ENCODE measurements around the gene NPHP4. TPM values are rescaled to one million over a fixed set of nuclear protein-coding genes. Genes with fewer than 3 reads are reported as not detected.

The NPHP4 gene
- total and polyA plus RNA-seq, 2 donors (not counting 3 experiments of a cell fraction or from before 2014, with no cell fraction given): 4.4 to 11.7 TPM

GRCh38 chr1:5986018-5986417, 6.2 kb downstream of the NPHP4 start:
- ChIA-PET POLR2A (no interaction called here), CTCF (interaction anchor here (1.5 kb wide), 1 partner anchor 24 kb away, joined by 3 read pairs; no protein-coding TSS in a partner anchor)
- no peak for DNase-seq (ENCODE audit: low read depth, low spot score)
- no peak for FAIRE-seq
- no peaks in the 10 kb centered on the region for H3K79me2 ChIP-seq (ENCODE audit: control insufficient read depth, insufficient read depth, low read length)
- peaks cover under 1% of the 10 kb centered on the region for H3K4me1 ChIP-seq (ENCODE audit: control insufficient read depth, extremely low read depth, insufficient read depth, low read length)
- no peaks in the 10 kb centered on the region for H3K9me1 ChIP-seq (replicated peaks; ENCODE audit: control insufficient read depth, extremely low read depth, insufficient read depth, low read length)
- TF ChIP-seq POLR2A (IDR thresholded peaks at IDR 0.05; ENCODE audit: low read depth, low read length) (no peak), JUN (IDR thresholded peaks at IDR 0.05; ENCODE audit: borderline replicate concordance, insufficient read depth, insufficient read length, low read depth) (no peak), FOS (IDR thresholded peaks at IDR 0.05; ENCODE audit: borderline replicate concordance, insufficient read depth, low read length) (no peak), POLR2AphosphoS5 (IDR thresholded peaks at IDR 0.05; ENCODE audit: insufficient read depth, low read depth, low read length) (no peak), MYC (IDR thresholded peaks at IDR 0.05; ENCODE audit: low read depth, low read length) (no peak), MAX (IDR thresholded peaks at IDR 0.05; ENCODE audit: insufficient read depth, insufficient read length) (no peak), CTCF (IDR thresholded peaks at IDR 0.05; ENCODE audit: extremely low read depth in 1 of 2, insufficient read depth in 1 of 2, low read depth in 1 of 2, low read length in 2 of 2) (no peak), GATA2 (IDR thresholded peaks at IDR 0.05; ENCODE audit: insufficient read depth, insufficient read length, low read depth, low read length) (no peak)
- no peak overlapping the region for H3K4me3 ChIP-seq (replicated peaks in 1 of 3; ENCODE audit: insufficient read depth in 1 of 3, low read depth in 1 of 3, low read length in 3 of 3)
- no peak overlapping the region for H3K4me2 ChIP-seq (ENCODE audit: insufficient read depth, low read length)
- H3K9me3 ChIP-seq (replicated peaks; ENCODE audit: control insufficient read depth, insufficient read depth, low read length): no peaks in the 10 kb centered on the region
- H3K27me3 ChIP-seq (ENCODE audit: control insufficient read depth in 2 of 2, insufficient read depth in 2 of 2, low read length in 2 of 2): no peaks in the 10 kb centered on the region
- H2AFZ ChIP-seq (ENCODE audit: low read depth, low read length): no peak overlapping the region
- H4K20me1 ChIP-seq (replicated peaks; ENCODE audit: control insufficient read depth, extremely low read depth, insufficient read depth, low read length): no peaks in the 10 kb centered on the region
- no peak overlapping the region for H3K9ac ChIP-seq (replicated peaks; ENCODE audit: extremely low read depth, insufficient read depth, low read length)
- no peak overlapping the region for H3K27ac ChIP-seq (ENCODE audit: insufficient read depth, low read depth, low read length)
- dilution Hi-C loops (cut with MboI; ENCODE audit: extremely low pct_ligation_motif_present, low sequenced_read_pairs): no loop called here
- BruUV-seq (replicated peaks): no TSS peak
- H3K36me3 ChIP-seq (ENCODE audit: control insufficient read depth in 2 of 2, extremely low read depth in 1 of 2, insufficient read depth in 2 of 2, low read length in 2 of 2): no peaks in the 10 kb centered on the region
- intact Hi-C loops (cut with micrococcal nuclease): no loop called here

Measured in endothelial cell of umbilical vein (primary cell).